Breast epithelium (tissue), 4 donors: ENCODE measurements around the gene HEBP1. TPM values are rescaled to one million over a fixed set of nuclear protein-coding genes. Genes with fewer than 3 reads are reported as not detected.
"Not testable (repeated sequence)": the region's sequence is repeated elsewhere in the genome, so short reads cannot be mapped to it uniquely, and the experiment has no call there.

ENCODE experiments used
- DNase-seq, 2 donors: peaks; one replicate each; pipeline ENCODE4 v3.0.0-alpha.2; 2019; ENCODE audit warnings: low spot score in 2 of 2
- H3K27ac ChIP-seq, 2 donors: fragments of 200-600 bp; sonication (generic) in 1 of 2; one replicate each; pipeline ENCODE4 v1.5.1; 2016 to 2019; ENCODE audit warnings: mild to moderate bottlenecking in 1 of 2
- H3K27me3 ChIP-seq, 2 donors: fragments of 200-600 bp; sonication (generic) in 1 of 2; one replicate each; pipeline versions ENCODE4 v1.5.1 to v1.6.0; 2017 to 2019; ENCODE audit warnings: control low read depth in 1 of 2, mild to moderate bottlenecking in 1 of 2
- H3K36me3 ChIP-seq: fragments of 200-600 bp; one replicate; pipeline ENCODE4 v1.5.1; 2019
- H3K4me1 ChIP-seq, 2 donors: fragments of 200-600 bp; sonication (generic); one replicate each; pipeline ENCODE4 v1.5.1; 2016 to 2019; ENCODE audit warnings: control low read depth in 1 of 2
- H3K4me3 ChIP-seq, 3 donors: fragments of 200-600 bp; sonication (generic); 1 replicate in 2 of 3; 2 replicates in 1 of 3; pipeline ENCODE4 v1.5.1; 2016 to 2019; ENCODE audit warnings: mild to moderate bottlenecking in 3 of 3, moderate library complexity in 2 of 3
- H3K9me3 ChIP-seq, 2 donors: fragments of 200-600 bp; sonication (generic) in 1 of 2; one replicate each; pipeline ENCODE4 v1.5.1; 2016 to 2019; ENCODE audit warnings: control low read depth in 1 of 2
- POLR2A ChIP-seq: fragments of 450-650 bp; IDR thresholded peaks from one replicate; pipeline ENCODE4 v1.6.1; 2016; ENCODE audit warnings: antibody characterized with exemption, mild to moderate bottlenecking, moderate library complexity
- POLR2AphosphoS5 ChIP-seq, 3 donors: sonication (generic); formaldehyde crosslinking; IDR thresholded peaks; one replicate each; pipeline ENCODE4 v1.6.1; 2017; ENCODE audit warnings: antibody characterized with exemption in 3 of 3
- intact Hi-C: fragments of 100-400 bp; cut with DNase I; formaldehyde crosslinking; loops from one replicate; pipeline ENCODE4 v1.15.1; 2023; ENCODE audit warnings: low total_unique reads
- total RNA-seq, 3 donors: library from RNA; depleted of rRNA; stranded (reverse); fragments of >200 nt; gene quantifications; one replicate each; pipeline ENCODE4 v1.1.0, GENCODE V29; 2016
- TF ChIP-seq, protein P1 (sequence below), 3 donors: fragments of 450-650 bp; IDR thresholded peaks; one replicate each; pipeline ENCODE4 v1.5.1; 2016 to 2017; ENCODE audit warnings: antibody characterized with exemption in 3 of 3, mild to moderate bottlenecking in 3 of 3, moderate library complexity in 3 of 3

The HEBP1 gene
- total RNA-seq, 3 donors from 2014 or later, result 36.4 to 64.5 (median 39.7) TPM

- intact Hi-C loops, result no loop called here
- no peak overlapping the region for H3K27ac ChIP-seq
These were observed 38.6 kb upstream of the HEBP1 start for GRCh38 chr12:13038491-13039161.

GRCh38 chr12:13036881-13037280 lies 36.8 kb upstream of the HEBP1 start:
- Histone ChIP-seq H3K4me1 (no peaks in the 10 kb centered on the region), H3K27me3 (no peaks in the 10 kb centered on the region), H3K36me3 (no peaks in the 10 kb centered on the region), H3K9me3 (no peaks in the 10 kb centered on the region), H3K4me3 (no peak overlapping the region), H3K27ac (no peak overlapping the region)
- TF ChIP-seq POLR2A (no peak), POLR2AphosphoS5 (IDR thresholded peaks at IDR 0.05) (no peak)
- TF ChIP-seq, protein P1, sequence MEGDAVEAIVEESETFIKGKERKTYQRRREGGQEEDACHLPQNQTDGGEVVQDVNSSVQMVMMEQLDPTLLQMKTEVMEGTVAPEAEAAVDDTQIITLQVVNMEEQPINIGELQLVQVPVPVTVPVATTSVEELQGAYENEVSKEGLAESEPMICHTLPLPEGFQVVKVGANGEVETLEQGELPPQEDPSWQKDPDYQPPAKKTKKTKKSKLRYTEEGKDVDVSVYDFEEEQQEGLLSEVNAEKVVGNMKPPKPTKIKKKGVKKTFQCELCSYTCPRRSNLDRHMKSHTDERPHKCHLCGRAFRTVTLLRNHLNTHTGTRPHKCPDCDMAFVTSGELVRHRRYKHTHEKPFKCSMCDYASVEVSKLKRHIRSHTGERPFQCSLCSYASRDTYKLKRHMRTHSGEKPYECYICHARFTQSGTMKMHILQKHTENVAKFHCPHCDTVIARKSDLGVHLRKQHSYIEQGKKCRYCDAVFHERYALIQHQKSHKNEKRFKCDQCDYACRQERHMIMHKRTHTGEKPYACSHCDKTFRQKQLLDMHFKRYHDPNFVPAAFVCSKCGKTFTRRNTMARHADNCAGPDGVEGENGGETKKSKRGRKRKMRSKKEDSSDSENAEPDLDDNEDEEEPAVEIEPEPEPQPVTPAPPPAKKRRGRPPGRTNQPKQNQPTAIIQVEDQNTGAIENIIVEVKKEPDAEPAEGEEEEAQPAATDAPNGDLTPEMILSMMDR (IDR thresholded peaks at IDR 0.05), result no peak
- no peak for DNase-seq
- intact Hi-C loops, result no loop called here

More at GRCh38 chr12:13038491-13039161, 38.6 kb upstream of the HEBP1 start:
- Histone ChIP-seq H3K27me3 (no peaks in the 10 kb centered on the region), H3K4me1 (no peaks in the 10 kb centered on the region), H3K9me3 (no peaks in the 10 kb centered on the region), H3K36me3 (no peaks in the 10 kb centered on the region), H3K4me3 (no peak overlapping the region)
- no peak for TF ChIP-seq POLR2AphosphoS5 (IDR thresholded peaks at IDR 0.05)
- TF ChIP-seq, protein P1 (IDR thresholded peaks at IDR 0.05), result no peak
- no peak for TF ChIP-seq POLR2A
- DNase-seq, result no peak

DNA sequence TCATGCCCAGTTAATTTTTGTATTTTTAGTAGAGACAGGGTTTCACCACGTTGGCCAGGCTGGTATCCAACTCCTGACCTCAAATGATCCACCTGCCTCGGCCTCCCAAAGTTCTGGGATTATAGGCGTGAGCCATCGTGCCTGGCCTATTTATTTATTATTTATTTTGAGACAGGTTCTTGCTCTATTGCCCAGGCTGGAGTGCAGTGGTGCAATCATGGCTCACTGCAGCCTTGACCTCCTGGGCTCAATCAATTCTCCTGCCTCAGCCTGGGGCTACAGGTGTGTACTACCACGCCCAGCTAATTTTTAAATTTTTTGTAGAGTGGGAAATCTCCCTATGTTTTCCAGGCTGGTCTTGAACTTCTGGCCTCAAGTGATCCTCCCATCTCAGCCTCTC lies 35.3 kb upstream of the HEBP1 start:
- DNase-seq, H3K4me3 ChIP-seq, H3K9me3 ChIP-seq, H3K27me3 ChIP-seq, H3K36me3 ChIP-seq, H3K27ac ChIP-seq, H3K4me1 ChIP-seq, intact Hi-C loops: not testable (repeated sequence)

DNA sequence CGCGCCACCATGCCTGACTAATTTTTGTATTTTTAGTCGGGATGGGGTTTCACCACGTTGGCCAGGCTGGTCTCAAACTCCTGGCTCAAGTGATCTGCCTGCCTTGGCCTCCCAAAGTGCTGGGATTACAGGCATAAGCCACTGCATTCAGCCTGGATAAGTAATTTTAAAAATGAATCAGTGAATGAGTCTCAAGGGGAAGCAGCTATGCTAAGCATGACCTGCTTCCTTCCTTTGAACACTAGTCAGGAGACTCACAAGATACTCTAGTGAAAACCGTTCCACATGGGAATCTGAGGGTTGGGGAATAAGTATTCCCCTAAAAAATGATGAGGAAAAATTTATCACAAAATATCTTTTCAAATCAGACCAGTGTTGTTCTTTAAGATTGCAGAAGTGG lies 33.4 kb upstream of the HEBP1 start:
- intact Hi-C loops, result no loop called here
- Histone ChIP-seq H3K4me3 (no peak overlapping the region), H3K27ac (no peak overlapping the region), H3K27me3 (no peaks in the 10 kb centered on the region), H3K36me3 (no peaks in the 10 kb centered on the region), H3K4me1 (no peaks in the 10 kb centered on the region), H3K9me3 (no peaks in the 10 kb centered on the region)
- no peak for TF ChIP-seq POLR2A
- no peak for TF ChIP-seq POLR2AphosphoS5 (IDR thresholded peaks at IDR 0.05)
- TF ChIP-seq, protein P1 (IDR thresholded peaks at IDR 0.05), result no peak
- DNase-seq, result no peak

DNA sequence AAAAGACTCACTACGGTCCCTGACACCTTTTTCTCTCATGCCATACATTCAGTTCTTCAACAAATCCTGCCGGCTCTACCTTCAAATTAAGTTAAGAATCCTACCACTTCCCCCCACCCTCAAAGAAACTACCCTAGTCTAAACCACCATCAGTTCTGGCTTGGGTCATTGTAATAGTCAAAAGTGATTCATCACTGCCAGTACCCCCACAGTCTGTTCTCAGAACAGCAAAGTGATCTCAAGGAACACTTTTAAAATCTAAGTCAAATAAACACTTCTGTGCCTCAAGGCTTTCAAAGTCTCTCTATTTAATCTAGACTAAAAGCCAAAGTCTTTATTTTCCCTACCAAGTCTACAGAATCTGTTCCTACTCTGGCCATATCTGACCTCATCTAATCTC lies 32.1 kb upstream of the HEBP1 start:
- no peak for DNase-seq
- no peak for TF ChIP-seq POLR2AphosphoS5 (IDR thresholded peaks at IDR 0.05)
- TF ChIP-seq, protein P1 (IDR thresholded peaks at IDR 0.05), result no peak
- no peak for TF ChIP-seq POLR2A
- Histone ChIP-seq H3K9me3 (no peaks in the 10 kb centered on the region), H3K36me3 (no peaks in the 10 kb centered on the region), H3K4me3 (no peak overlapping the region), H3K27ac (no peak overlapping the region), H3K4me1 (no peaks in the 10 kb centered on the region), H3K27me3 (no peaks in the 10 kb centered on the region)
- intact Hi-C loops, result no loop called here
